HG03457 (cell line): ENCODE measurements around the gene STK17A.
"Not testable (repeated sequence)": the region's sequence is repeated elsewhere in the genome, so short reads cannot be mapped to it uniquely, and the experiment has no call there.

Source experiments
- ATAC-seq: cut with Tn5 transposase; IDR thresholded peaks from one replicate; pipeline ENCODE4 v1.9.1; 2021; ENCODE audit warnings: moderate number of reproducible peaks; ENCODE audit not compliant: unreplicated experiment

Gene STK17A

DNA sequence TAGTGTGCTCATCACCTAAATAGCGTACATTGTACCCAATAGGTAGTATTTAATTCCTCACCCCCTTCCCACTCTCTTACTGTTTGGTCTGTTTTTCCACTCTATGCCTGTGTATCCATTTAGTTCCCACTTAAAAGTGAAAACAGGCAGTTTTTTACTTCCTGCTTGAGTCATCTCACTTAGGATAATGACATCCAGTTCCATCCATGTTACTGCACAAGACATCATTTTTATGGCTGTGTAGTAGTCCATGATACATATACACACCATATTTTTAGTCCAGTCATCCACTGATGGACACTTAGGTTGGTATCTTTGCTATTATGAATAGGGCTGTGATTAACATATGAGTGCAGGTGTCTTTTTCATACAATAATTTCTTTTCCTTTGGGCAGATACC lies 10.1 kb downstream of the STK17A start:
- no peak for ATAC-seq

DNA sequence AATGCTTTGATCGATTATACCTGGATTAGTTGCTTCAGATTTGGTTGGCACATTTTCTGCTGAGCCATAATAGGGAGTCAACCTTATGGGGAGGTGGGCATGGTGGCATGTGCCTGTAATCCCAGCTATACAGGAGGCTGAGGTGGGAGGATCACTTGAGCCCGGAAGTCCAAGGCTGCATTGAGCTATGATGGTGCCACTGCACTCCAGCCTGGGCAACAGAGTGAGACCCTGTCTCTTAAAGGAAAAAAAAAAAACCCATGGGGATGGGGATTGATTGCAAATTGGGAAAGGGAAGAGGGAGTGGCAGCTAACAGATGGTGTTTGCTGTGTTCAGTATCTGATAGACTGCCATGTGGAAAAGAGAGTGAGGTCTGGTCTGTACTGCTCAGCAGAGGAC lies 11.1 kb downstream of the STK17A start:
- ATAC-seq, result no peak

DNA sequence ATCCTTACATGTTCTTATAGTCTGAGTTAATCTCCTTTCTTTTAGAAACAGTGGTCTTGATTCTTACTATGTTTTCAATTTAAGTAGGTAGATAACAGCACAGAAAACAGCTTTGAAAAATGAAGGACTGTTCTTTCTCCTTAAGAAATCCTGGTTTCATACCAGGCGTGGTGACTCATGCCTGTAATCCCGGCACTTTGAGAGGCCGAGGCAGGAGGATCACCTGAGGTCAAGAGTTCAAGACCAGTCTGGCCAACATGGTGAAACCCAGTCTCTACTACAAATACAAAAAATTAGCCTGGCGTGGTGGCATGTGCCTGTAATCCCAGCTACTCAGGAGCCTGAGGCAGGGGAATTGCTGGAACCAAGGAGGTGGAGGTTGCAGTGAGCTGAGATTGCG lies 13.5 kb downstream of the STK17A start:
- not testable (repeated sequence) for ATAC-seq

- ATAC-seq, result no peak
Observed at GRCh38 chr7:43600056-43600455, 17.1 kb downstream of the STK17A start.

GRCh38 chr7:43602256-43602655 lies 19.3 kb downstream of the STK17A start:
- no peak for ATAC-seq

- no peak for ATAC-seq
Observed at GRCh38 chr7:43604251-43604650, 21.3 kb downstream of the STK17A start.

- ATAC-seq, result no peak
Observed at GRCh38 chr7:43609097-43609496, 26.2 kb downstream of the STK17A start.

GRCh38 chr7:43612128-43612527 lies 29.2 kb downstream of the STK17A start:
- no peak for ATAC-seq

DNA sequence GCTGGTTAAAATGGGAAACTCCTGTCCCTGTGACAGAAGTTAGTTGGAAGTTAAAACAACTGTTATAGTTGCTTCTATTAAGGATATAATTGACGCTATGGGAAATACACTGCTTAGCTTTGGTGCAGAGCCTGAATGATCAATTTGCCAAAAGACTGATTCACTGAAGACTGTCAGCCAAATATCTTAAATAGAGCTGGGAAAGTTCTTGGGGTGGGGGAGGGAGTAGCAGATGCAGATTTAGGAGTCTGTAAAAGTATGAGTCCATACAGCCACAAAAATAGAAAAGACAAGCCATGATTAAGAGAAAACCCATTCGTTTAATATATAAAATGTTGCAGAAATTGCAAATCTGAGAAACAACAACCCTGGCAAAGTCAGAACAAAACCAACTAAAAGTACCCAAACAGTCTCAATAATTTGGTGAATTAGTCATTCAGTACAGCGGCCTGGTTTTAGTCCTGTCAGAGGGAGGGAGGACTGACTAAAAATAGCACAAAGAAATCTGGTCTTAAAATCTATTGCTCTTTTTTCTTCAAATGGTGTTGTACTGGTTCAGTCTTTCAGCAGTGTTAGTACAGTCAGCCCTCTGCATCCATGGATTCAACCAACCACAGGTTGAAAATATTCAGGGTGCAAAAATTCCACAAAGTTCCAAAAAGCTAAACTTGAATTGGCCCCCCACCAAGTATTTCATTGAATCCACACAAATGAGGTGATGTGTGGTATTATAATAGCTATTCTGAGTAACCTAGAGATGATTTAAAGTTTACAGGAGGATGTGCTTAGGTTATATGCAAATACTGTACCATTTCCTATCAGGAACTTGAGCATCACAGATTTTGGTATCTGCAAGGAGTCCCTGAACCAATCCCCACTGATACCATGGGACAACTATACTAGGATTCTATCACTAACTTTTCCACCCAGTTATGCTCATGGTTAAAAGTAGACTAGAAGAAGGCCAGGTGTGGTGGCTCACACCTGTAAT lies 30.0 kb downstream of the STK17A start:
- peak; percentile 65 for ATAC-seq

GRCh38 chr7:43615558-43616145 lies 32.7 kb downstream of the STK17A start:
- no peak for ATAC-seq

DNA sequence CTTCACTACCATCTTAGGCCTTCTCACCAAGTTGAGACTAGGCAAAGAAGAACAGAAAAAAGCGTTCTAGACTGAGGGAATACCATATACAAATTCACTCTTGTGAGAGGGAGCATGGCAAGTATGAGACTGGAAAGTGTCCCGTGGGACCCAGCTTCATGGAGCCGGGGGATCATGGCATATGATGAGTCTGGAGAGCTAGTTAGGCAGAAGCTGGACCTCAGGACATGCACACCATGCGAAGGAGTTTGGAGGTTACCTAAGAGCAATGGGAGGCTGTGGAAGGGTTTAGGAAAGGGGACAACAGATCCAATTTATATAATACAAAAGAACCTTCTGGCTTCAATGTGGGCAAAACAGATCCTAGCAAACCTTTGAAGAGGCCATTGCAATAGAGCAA lies 34.1 kb downstream of the STK17A start:
- ATAC-seq, result no peak

GRCh38 chr7:43618073-43618472 lies 35.2 kb downstream of the STK17A start:
- ATAC-seq, result no peak

DNA sequence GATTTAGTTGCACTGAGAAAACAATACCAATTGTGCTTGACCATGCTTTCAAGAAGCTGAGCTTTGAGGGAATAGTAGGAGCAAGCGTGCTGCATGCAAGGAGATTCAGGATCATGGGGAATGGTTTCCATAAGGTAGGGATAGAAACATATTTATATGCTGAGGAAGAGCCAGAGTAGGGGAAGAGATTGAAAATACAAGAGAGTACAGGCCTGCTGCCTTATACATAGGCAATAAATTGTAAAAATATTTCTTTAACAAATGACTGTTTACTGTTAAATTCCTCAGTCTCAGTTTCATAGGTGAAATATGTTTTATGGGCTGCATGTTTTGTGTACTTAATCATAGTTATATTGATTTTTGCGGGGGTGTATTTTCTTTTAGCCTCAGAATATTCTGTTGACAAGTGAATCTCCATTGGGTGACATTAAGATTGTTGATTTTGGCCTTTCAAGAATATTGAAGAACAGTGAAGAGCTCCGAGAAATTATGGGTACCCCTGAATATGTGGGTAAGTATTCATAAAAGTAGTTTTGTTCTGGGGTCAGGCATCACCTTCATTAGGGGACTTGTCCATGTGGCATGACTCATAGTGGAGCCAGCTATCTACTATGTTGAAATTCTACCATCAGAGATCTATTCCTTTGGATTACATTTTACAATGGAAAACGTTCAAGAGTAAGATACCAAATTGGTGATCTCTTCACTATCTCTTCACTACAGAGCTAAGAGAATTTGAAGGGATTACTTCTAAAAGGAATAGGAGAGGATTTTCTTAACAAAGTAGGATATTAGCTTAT lies 36.5 kb downstream of the STK17A start:
- no peak for ATAC-seq

GRCh38 chr7:43621729-43622448 lies 39.0 kb downstream of the STK17A start:
- ATAC-seq, result no peak

GRCh38 chr7:43624156-43624555 lies 41.2 kb downstream of the STK17A start:
- no peak for ATAC-seq

DNA sequence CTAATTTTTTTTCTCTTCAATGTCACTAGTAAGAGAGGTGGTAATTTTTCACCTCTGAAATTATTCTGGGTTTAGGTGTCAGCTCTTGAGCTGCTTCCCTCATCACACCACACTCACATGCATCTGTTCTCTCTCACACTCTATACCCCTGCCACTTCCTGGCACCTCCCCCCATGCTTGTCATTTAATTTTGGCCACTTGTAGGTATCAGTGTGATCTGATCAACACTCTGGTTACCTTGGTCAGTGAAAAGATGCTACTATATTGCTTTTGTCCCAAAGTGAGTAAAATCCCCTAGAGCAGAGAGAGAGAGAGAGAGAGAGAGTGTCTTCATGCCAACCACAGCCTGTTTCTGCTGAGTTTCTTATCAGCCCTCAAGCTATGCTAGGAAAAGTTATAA lies 42.5 kb downstream of the STK17A start:
- ATAC-seq, result peak; percentile 45

DNA sequence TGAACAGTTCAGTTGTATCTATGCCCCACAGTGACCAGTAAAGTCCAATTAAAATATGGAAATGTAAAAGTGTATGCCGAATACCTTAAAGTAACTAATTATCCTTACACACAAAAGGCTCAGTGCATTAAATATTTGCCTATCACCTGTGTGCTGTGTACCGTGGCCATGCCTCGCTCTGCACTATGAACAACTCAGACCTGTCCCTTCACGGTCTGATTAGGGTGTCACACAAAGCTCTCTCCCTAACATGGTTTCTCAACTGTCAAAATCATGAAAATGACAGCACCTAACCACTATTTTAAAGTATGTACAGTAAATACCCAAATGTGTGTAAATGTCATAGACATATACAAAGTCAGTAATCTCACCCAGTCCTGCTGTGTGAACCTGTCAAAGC lies 43.1 kb downstream of the STK17A start:
- ATAC-seq, result no peak

DNA sequence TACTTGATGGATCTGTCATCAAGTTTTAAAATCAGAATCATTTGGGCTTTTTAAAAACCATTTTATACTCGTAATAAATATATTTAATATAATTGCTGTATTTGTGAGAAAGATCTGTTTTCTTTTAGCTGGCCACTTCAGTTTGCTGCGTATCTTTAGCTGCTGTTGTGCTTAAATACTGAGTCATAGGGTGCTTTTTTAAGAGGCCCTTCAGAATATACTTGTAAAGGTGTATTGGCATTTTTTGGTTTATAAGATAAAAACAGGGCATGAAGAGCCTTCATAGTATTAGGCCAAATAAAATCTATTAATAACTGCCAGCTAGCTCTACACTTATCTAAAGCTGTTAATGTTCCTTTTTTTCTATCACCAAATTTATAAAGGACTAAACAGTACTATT lies 43.8 kb downstream of the STK17A start:
- no peak for ATAC-seq

GRCh38 chr7:43627798-43628197 lies 44.9 kb downstream of the STK17A start:
- not testable (repeated sequence) for ATAC-seq

DNA sequence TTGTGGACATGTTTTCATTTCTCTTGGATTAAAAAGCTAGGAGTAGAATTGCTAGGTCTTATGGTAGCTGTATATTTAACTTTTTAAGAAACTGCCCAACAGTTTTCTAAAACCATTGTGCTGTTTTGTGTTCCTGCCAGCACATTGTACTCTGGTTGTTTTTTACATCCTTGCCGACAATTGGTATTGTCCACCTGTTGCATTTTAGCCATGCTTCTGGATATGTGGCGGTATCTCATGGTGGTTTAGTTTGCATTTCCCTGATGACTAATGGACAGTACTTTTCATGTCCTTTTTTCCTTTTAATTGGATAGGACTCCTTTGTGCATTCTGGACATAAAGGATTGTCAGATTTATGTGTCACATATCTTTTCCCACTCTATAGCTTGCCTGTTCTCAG lies 45.5 kb downstream of the STK17A start:
- no peak for ATAC-seq

DNA sequence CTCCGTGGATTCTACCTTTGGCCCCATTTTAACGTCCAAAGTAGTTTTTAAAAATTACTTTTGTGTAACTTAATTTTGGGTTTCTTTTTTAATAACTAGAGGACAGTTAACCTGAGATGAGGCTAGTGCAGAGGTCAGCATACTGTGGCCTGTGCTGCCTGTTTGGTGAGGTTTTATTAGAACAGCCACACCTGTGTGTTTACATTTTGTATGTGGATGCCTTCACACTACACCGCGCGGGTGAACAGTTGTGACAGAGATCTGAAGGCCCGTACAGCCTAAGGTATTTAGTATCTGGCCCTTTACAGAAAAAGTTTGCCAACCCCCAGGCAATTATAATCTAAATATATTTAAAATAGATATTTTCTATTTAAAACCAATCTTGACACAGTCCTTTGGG lies 46.9 kb downstream of the STK17A start:
- ATAC-seq, result no peak
